ENCODE data around the gene CNNM3. TPM values are rescaled to one million over a fixed set of nuclear protein-coding genes. Genes with fewer than 3 reads are reported as not detected.

CNNM3 gene
- total and polyA plus RNA-seq, 2 experiments from 2014 or later = 17.1 to 25.8 TPM

GRCh38 chr2:96844405-96844808, 28.3 kb downstream of the CNNM3 start:
- Histone ChIP-seq H3K27ac (no peak overlapping the region), H3K27me3 (no peaks in the 10 kb centered on the region), H3K9me2 (replicated peaks; ENCODE audit: insufficient read depth) (no peaks in the 10 kb centered on the region), H3K79me2 (no peaks in the 10 kb centered on the region), H3K9me3 (ENCODE audit: low read depth) (no peaks in the 10 kb centered on the region), H3K4me3 (no peak overlapping the region), H3K4me2 (no peak overlapping the region), H2AFZ (no peak overlapping the region), H3K4me1 (ENCODE audit: insufficient read depth) (no peaks in the 10 kb centered on the region), H4K20me1 (ENCODE audit: insufficient read depth, poor library complexity, severe bottlenecking) (no peaks in the 10 kb centered on the region), H3K36me3 (replicated peaks; ENCODE audit: insufficient read depth, low read depth) (no peaks in the 10 kb centered on the region)
- DNase-seq (ENCODE audit: low spot score) = no peak
- TF ChIP-seq CTCF (IDR thresholded peaks at IDR 0.05; ENCODE audit: poor library complexity) (no peak), EZH2phosphoT487 (IDR thresholded peaks at IDR 0.05; ENCODE audit: low read depth, severe bottlenecking, unreplicated experiment) (no peak), EZH2 (IDR thresholded peaks at IDR 0.05; ENCODE audit: borderline replicate concordance) (no peak)
- WGBS (ENCODE audit: low lambda C conversion rate, missing lambda C conversion rate) = 91% methylated on average over 13 of the region's 17 CpGs

GRCh38 chr2:96846825-96847224, 30.8 kb downstream of the CNNM3 start:
- Histone ChIP-seq H3K27me3 (no peaks in the 10 kb centered on the region), H4K20me1 (ENCODE audit: insufficient read depth, poor library complexity, severe bottlenecking) (no peaks in the 10 kb centered on the region), H3K4me1 (ENCODE audit: insufficient read depth) (no peaks in the 10 kb centered on the region), H3K27ac (no peak overlapping the region), H3K9me2 (replicated peaks; ENCODE audit: insufficient read depth) (no peaks in the 10 kb centered on the region), H3K4me2 (no peak overlapping the region), H3K4me3 (no peak overlapping the region), H3K79me2 (no peaks in the 10 kb centered on the region), H2AFZ (no peak overlapping the region), H3K36me3 (replicated peaks; ENCODE audit: insufficient read depth, low read depth) (no peaks in the 10 kb centered on the region), H3K9me3 (ENCODE audit: low read depth) (no peaks in the 10 kb centered on the region)
- 95% methylated on average over 5 of the region's 5 CpGs for WGBS (ENCODE audit: low lambda C conversion rate, missing lambda C conversion rate)
- no peak for TF ChIP-seq CTCF (IDR thresholded peaks at IDR 0.05; ENCODE audit: poor library complexity)
- TF ChIP-seq EZH2 (IDR thresholded peaks at IDR 0.05; ENCODE audit: borderline replicate concordance) = no peak
- TF ChIP-seq EZH2phosphoT487 (IDR thresholded peaks at IDR 0.05; ENCODE audit: low read depth, severe bottlenecking, unreplicated experiment) = no peak
- DNase-seq (ENCODE audit: low spot score) = no peak

- no peaks in the 10 kb centered on the region for H3K9me3 ChIP-seq (ENCODE audit: low read depth)
- H3K4me2 ChIP-seq = no peak overlapping the region
- H2AFZ ChIP-seq = no peak overlapping the region
- no peaks in the 10 kb centered on the region for H3K4me1 ChIP-seq (ENCODE audit: insufficient read depth)
- H3K27ac ChIP-seq = no peak overlapping the region
- no peak overlapping the region for H3K4me3 ChIP-seq
- H3K27me3 ChIP-seq = no peaks in the 10 kb centered on the region
- H3K9me2 ChIP-seq (replicated peaks; ENCODE audit: insufficient read depth) = no peaks in the 10 kb centered on the region
- H4K20me1 ChIP-seq (ENCODE audit: insufficient read depth, poor library complexity, severe bottlenecking) = no peaks in the 10 kb centered on the region
- H3K36me3 ChIP-seq (replicated peaks; ENCODE audit: insufficient read depth, low read depth) = no peaks in the 10 kb centered on the region
- TF ChIP-seq EZH2 (IDR thresholded peaks at IDR 0.05; ENCODE audit: borderline replicate concordance) (no peak), CTCF (IDR thresholded peaks at IDR 0.05; ENCODE audit: poor library complexity) (no peak)
- no peak for DNase-seq (ENCODE audit: low spot score)
- 89% methylated on average over 10 of the region's 10 CpGs for WGBS (ENCODE audit: low lambda C conversion rate, missing lambda C conversion rate)
- H3K79me2 ChIP-seq = no peaks in the 10 kb centered on the region
Measured at GRCh38 chr2:96847586-96847985, 31.5 kb downstream of the CNNM3 start.

- Histone ChIP-seq H3K4me3 (no peak overlapping the region), H3K4me2 (no peak overlapping the region), H2AFZ (no peak overlapping the region), H4K20me1 (ENCODE audit: insufficient read depth, poor library complexity, severe bottlenecking) (no peaks in the 10 kb centered on the region), H3K79me2 (peaks cover under 1% of the 10 kb centered on the region), H3K9me2 (replicated peaks; ENCODE audit: insufficient read depth) (no peaks in the 10 kb centered on the region), H3K27ac (no peak overlapping the region), H3K36me3 (replicated peaks; ENCODE audit: insufficient read depth, low read depth) (no peaks in the 10 kb centered on the region), H3K4me1 (ENCODE audit: insufficient read depth) (no peaks in the 10 kb centered on the region), H3K27me3 (no peaks in the 10 kb centered on the region), H3K9me3 (ENCODE audit: low read depth) (no peaks in the 10 kb centered on the region)
- DNase-seq (ENCODE audit: low spot score) = peak; percentile 48
- TF ChIP-seq CTCF (IDR thresholded peaks at IDR 0.05; ENCODE audit: poor library complexity) (no peak), EZH2 (IDR thresholded peaks at IDR 0.05; ENCODE audit: borderline replicate concordance) (no peak), EZH2phosphoT487 (IDR thresholded peaks at IDR 0.05; ENCODE audit: low read depth, severe bottlenecking, unreplicated experiment) (no peak)
- WGBS (ENCODE audit: low lambda C conversion rate, missing lambda C conversion rate) = 69% methylated on average over 9 of the region's 9 CpGs
Measured at GRCh38 chr2:96848264-96848663, 32.2 kb downstream of the CNNM3 start.

All from hepatocyte (in vitro differentiated cells).